Measurements from ENCODE around the gene SLC4A7.

Gene SLC4A7

DNA sequence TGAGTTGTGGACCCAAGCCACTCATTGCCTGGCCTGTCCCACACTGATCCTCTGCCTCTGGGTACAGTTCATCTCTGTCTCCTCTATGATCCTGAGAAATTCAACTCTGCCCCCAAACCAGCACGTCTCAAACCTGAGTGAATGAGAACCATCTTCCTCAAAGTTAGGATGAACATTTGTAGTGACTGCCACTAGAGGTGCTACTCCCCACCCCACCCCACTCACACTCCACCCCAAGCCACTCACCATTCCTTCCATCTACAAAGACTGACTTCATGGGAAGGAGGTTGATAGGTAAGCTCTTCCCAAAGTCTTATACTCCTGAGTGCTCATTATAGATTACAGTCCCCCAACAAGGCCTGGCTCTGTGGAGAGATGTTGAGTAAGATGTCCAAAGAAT lies 158.8 kb downstream of the SLC4A7 start:
- H3K4me3 ChIP-seq (ENCODE audit: low read depth, low read length) = no peak overlapping the region
- TF ChIP-seq, protein P1, sequence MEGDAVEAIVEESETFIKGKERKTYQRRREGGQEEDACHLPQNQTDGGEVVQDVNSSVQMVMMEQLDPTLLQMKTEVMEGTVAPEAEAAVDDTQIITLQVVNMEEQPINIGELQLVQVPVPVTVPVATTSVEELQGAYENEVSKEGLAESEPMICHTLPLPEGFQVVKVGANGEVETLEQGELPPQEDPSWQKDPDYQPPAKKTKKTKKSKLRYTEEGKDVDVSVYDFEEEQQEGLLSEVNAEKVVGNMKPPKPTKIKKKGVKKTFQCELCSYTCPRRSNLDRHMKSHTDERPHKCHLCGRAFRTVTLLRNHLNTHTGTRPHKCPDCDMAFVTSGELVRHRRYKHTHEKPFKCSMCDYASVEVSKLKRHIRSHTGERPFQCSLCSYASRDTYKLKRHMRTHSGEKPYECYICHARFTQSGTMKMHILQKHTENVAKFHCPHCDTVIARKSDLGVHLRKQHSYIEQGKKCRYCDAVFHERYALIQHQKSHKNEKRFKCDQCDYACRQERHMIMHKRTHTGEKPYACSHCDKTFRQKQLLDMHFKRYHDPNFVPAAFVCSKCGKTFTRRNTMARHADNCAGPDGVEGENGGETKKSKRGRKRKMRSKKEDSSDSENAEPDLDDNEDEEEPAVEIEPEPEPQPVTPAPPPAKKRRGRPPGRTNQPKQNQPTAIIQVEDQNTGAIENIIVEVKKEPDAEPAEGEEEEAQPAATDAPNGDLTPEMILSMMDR (IDR thresholded peaks at IDR 0.05; ENCODE audit: low read depth, low read length, missing control alignments) = no peak
- DNase-seq (ENCODE audit: low read depth) = no peak

- DNase-seq (ENCODE audit: low read depth) = no peak
- no peak overlapping the region for H3K4me3 ChIP-seq (ENCODE audit: low read depth, low read length)
- TF ChIP-seq, protein P1 (IDR thresholded peaks at IDR 0.05; ENCODE audit: low read depth, low read length, missing control alignments) = no peak
Measured at GRCh38 chr3:27324686-27325085, 159.5 kb downstream of the SLC4A7 start.

- DNase-seq (ENCODE audit: low read depth) = no peak
- no peak overlapping the region for H3K4me3 ChIP-seq (ENCODE audit: low read depth, low read length)
- TF ChIP-seq, protein P1 (IDR thresholded peaks at IDR 0.05; ENCODE audit: low read depth, low read length, missing control alignments) = no peak
Measured at GRCh38 chr3:27323087-27323570, 161.1 kb downstream of the SLC4A7 start.
